SK-N-SH (cell line): Measurements from ENCODE around the gene PLA2G2C.

Experiments
- CHD2 ChIP-seq: fragments of 150-350 bp; IDR thresholded peaks from 2 replicates; pipeline ENCODE4 v1.6.1; 2018; ENCODE audit warnings: low read length; ENCODE audit not compliant: partially characterized antibody
- ELF1 ChIP-seq: IDR thresholded peaks from 2 replicates; pipeline ENCODE4 v1.4.0; 2012
- EP300 ChIP-seq, 2 experiments: IDR thresholded peaks; 2 replicates each; pipeline versions ENCODE4 v1.4.0 to v1.6.1; 2012; ENCODE audit warnings: borderline replicate concordance in 1 of 2, low read depth in 1 of 2, low read length in 1 of 2
- EZH2phosphoT487 ChIP-seq: fragments of 200-600 bp; sonication (generic); IDR thresholded peaks from 2 replicates; pipeline ENCODE4 v1.6.1; 2017; ENCODE audit warnings: low read depth, mixed run types, mild to moderate bottlenecking, antibody characterized with exemption, moderate library complexity, borderline replicate concordance
- FOXM1 ChIP-seq: IDR thresholded peaks from 2 replicates; pipeline ENCODE4 v1.4.0; 2012; ENCODE audit warnings: low read depth, mild to moderate bottlenecking
- JUND ChIP-seq: IDR thresholded peaks from 2 replicates; pipeline ENCODE4 v1.4.0; 2012
- MEF2A ChIP-seq: IDR thresholded peaks from 2 replicates; pipeline ENCODE4 v1.4.0; 2012; ENCODE audit warnings: low read depth, borderline replicate concordance
- MXI1 ChIP-seq: IDR thresholded peaks from 2 replicates; pipeline ENCODE4 v1.6.1; 2012; ENCODE audit warnings: mild to moderate bottlenecking, low read depth, low read length, improper control_type of control experiment
- POLR2AphosphoS5 ChIP-seq: IDR thresholded peaks from 2 replicates; pipeline ENCODE4 v1.6.1; 2012; ENCODE audit warnings: low read depth, low read length
- SIN3A ChIP-seq: IDR thresholded peaks from 2 replicates; pipeline ENCODE4 v1.6.1; 2012; ENCODE audit warnings: low read depth, mild to moderate bottlenecking, low read length, moderate library complexity, borderline replicate concordance
- SMC3 ChIP-seq: IDR thresholded peaks from 2 replicates; pipeline ENCODE4 v1.6.1; 2012; ENCODE audit warnings: low read depth, low read length, improper control_type of control experiment
- TF ChIP-seq, protein P1 (sequence below): fragments of 200-600 bp; sonication (generic); IDR thresholded peaks from 2 replicates; pipeline ENCODE4 v1.6.1; 2017; ENCODE audit warnings: antibody characterized with exemption, mild to moderate bottlenecking, moderate library complexity
- TF ChIP-seq, protein P2 (sequence below): IDR thresholded peaks from 2 replicates; pipeline ENCODE4 v1.4.0; 2012; ENCODE audit warnings: low read depth

DNA sequence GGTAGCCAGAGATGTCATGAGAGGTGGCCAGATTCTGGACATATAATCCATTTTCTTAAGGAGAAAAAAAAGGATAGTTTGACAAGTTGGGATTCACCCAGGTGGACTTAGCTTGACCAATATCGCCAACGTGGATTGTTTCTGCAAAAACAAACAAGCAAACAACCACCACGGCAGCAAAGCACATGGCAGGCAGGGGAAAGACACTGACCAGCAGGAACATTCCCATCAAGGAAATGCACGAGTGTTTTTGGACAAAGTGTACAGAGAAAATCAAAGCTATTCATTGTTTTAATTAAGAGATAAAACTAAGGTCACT, 9.1 kb upstream of the PLA2G2C start:
- TF ChIP-seq, protein P1, sequence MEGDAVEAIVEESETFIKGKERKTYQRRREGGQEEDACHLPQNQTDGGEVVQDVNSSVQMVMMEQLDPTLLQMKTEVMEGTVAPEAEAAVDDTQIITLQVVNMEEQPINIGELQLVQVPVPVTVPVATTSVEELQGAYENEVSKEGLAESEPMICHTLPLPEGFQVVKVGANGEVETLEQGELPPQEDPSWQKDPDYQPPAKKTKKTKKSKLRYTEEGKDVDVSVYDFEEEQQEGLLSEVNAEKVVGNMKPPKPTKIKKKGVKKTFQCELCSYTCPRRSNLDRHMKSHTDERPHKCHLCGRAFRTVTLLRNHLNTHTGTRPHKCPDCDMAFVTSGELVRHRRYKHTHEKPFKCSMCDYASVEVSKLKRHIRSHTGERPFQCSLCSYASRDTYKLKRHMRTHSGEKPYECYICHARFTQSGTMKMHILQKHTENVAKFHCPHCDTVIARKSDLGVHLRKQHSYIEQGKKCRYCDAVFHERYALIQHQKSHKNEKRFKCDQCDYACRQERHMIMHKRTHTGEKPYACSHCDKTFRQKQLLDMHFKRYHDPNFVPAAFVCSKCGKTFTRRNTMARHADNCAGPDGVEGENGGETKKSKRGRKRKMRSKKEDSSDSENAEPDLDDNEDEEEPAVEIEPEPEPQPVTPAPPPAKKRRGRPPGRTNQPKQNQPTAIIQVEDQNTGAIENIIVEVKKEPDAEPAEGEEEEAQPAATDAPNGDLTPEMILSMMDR = no peak; the same call in 1 of the 2 replicates
- no peak for TF ChIP-seq SIN3A
- TF ChIP-seq JUND = no peak
- TF ChIP-seq SMC3 = no peak
- no peak for TF ChIP-seq MEF2A
- TF ChIP-seq, protein P2, sequence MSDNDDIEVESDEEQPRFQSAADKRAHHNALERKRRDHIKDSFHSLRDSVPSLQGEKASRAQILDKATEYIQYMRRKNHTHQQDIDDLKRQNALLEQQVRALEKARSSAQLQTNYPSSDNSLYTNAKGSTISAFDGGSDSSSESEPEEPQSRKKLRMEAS = no peak
- no peak for TF ChIP-seq CHD2
- no peak for TF ChIP-seq ELF1
- no peak for TF ChIP-seq FOXM1
- no peak for TF ChIP-seq EZH2phosphoT487
- no peak for TF ChIP-seq EP300 (IDR thresholded peaks at IDR 0.05; ENCODE audit: borderline replicate concordance in 1 of 2, low read depth in 1 of 2, low read length in 1 of 2)
- no peak for TF ChIP-seq MXI1
- TF ChIP-seq POLR2AphosphoS5 = no peak
